Pancreas (tissue), 10 donors: ENCODE measurements around the gene IL1A. TPM values are rescaled to one million over a fixed set of nuclear protein-coding genes. Genes with fewer than 3 reads are reported as not detected.
A peak's percentile ranks its signal among the peaks of the same experiment; 100 is the strongest.

Experiments
- ATAC-seq, 4 donors: fragments of 200-7000 bp; cut with Tn5 transposase; one replicate each; pipeline versions ENCODE4 v1.8.0 to v1.9.1; 2020; ENCODE audit warnings: mild to moderate bottlenecking in 4 of 4, moderate library complexity in 4 of 4
- DNase-seq, 6 donors: peaks; one replicate each; pipeline ENCODE4 v3.0.0-alpha.2; 2020
- FAIRE-seq: peaks from 2 replicates; lab custom pipeline; 2012; peaks lifted over from hg19 to GRCh38; lab: Jason Lieb, UNC
- H3K27ac ChIP-seq, 4 donors: fragments of 200-600 bp; sonication (generic); 1 replicate in 3 of 4; 2 replicates in 1 of 4; pipeline versions ENCODE4 v1.5.0 to v1.8.0; 2020
- H3K27me3 ChIP-seq, 4 donors: fragments of 200-600 bp; one replicate each; pipeline ENCODE4 v1.8.0; 2021
- H3K36me3 ChIP-seq, 3 donors: fragments of 200-600 bp; sonication (generic) in 1 of 3; one replicate each; pipeline versions ENCODE4 v1.5.0 to v1.8.0; 2020 to 2021
- H3K4me1 ChIP-seq, 3 donors: fragments of 200-600 bp; one replicate each; pipeline ENCODE4 v1.8.0; 2021
- H3K4me3 ChIP-seq, 4 donors: fragments of 200-600 bp; sonication (generic) in 2 of 4; one replicate each; pipeline versions ENCODE4 v1.5.0 to v1.8.0; 2020 to 2021
- H3K9me3 ChIP-seq, 4 donors: fragments of 200-600 bp; one replicate each; pipeline ENCODE4 v1.8.0; 2021
- CTCF ChIP-seq, 4 donors: fragments of 200-600 bp; sonication (generic) in 3 of 4; IDR thresholded peaks; one replicate each; pipeline versions ENCODE4 v1.5.0 to v1.8.0; 2021; ENCODE audit warnings: antibody characterized with exemption in 4 of 4
- WGBS, 2 donors: extraction: QIAGEN DNeasy Blood & Tissue Kit; methylation state at CpG; one replicate each; pipeline ENCODE4 v1.1.7; 2013; 5-methylcytosine and 5-hydroxymethylcytosine counted together
- intact Hi-C, 3 donors: fragments of 100-400 bp; cut with DNase I; formaldehyde crosslinking; loops; one replicate each; pipeline versions ENCODE4 v1.11.1 to v1.14.2; 2022
- polyA plus RNA-seq, 2 donors: library from polyadenylated mRNA; stranded (reverse); fragments of 200-250 nt; gene quantifications; one replicate each; pipeline ENCODE4 v1.2.3, GENCODE V29; 2013
- total RNA-seq, 6 donors: library from RNA; stranded (reverse); fragmentation: NEBNext Ultra II Directional in 4 of 6; extraction: Animal tissue kit (Norgen Biotek cat#: 25700) in 4 of 6; gene quantifications; one replicate each; pipeline versions ENCODE4 v1.2.1 to v1.2.4, GENCODE V29; 2021 to 2023
- donor health status: healthy with polysubstance abuse.
- donor health status: DM: no; HTN: no; CAD: no; lungs with moderate emphysema.
- donor health status: DM: no; HTN: no; CAD: no.
- donor health status: control.
- donor health status: control.
- donor health status: Bipolar disorder and iron deficiency.
- donor health status: DM: yes; HTN: yes; CAD: no.
- donor health status: DM: no; HTN: no; CAD: no.
- donor health status: DM: no; HTN: no; CAD: no.
- donor health status: DM: yes; HTN: yes; CAD: no.

IL1A gene
- total and polyA plus RNA-seq, 8 donors: 0.05 to 0.18 (median 0.09) TPM; not detected in 4

GRCh38 chr2:112825706-112826105 is 41.4 kb upstream of the IL1A start:
- Histone ChIP-seq H3K27ac (no peak overlapping the region), H3K36me3 (no peaks in the 10 kb centered on the region), H3K4me3 (no peak overlapping the region), H3K9me3 (no peaks in the 10 kb centered on the region), H3K27me3 (no peaks in the 10 kb centered on the region), H3K4me1 (peaks cover 0 to 10% (median 9%) of the 10 kb centered on the region in 3 donors)
- intact Hi-C loops: no loop called here
- no peak for DNase-seq
- no peak for TF ChIP-seq CTCF (IDR thresholded peaks at IDR 0.05)
- no peak for ATAC-seq
- WGBS, 2 donors: 93 to 95% methylated on average over 2 of the region's 2 CpGs
- FAIRE-seq: no peak

GRCh38 chr2:112824694-112825085 is 40.4 kb upstream of the IL1A start:
- H3K4me3 ChIP-seq: no peak overlapping the region
- no peak for DNase-seq
- peak in 2 of 4 donors; percentile 6 to 19 for ATAC-seq
- peaks cover 0 to 14% (median 9%) of the 10 kb centered on the region in 3 donors for H3K4me1 ChIP-seq
- peak overlapping the region in 2 of 4 donors; percentile 66 to 70 for H3K27ac ChIP-seq
- TF ChIP-seq CTCF (IDR thresholded peaks at IDR 0.05): no peak
- no peaks in the 10 kb centered on the region for H3K9me3 ChIP-seq
- intact Hi-C loops: no loop called here
- H3K36me3 ChIP-seq: no peaks in the 10 kb centered on the region
- no peaks in the 10 kb centered on the region for H3K27me3 ChIP-seq
- FAIRE-seq: no peak

- intact Hi-C loops: no loop called here
- no peaks in the 10 kb centered on the region for H3K36me3 ChIP-seq
- H3K27me3 ChIP-seq: no peaks in the 10 kb centered on the region
- no peaks in the 10 kb centered on the region for H3K9me3 ChIP-seq
- peaks cover 0 to 25% (median 9%) of the 10 kb centered on the region in 3 donors for H3K4me1 ChIP-seq
- TF ChIP-seq CTCF (IDR thresholded peaks at IDR 0.05): no peak
- no peak for ATAC-seq
- WGBS, 2 donors: 89 to 90% methylated on average over 4 of the region's 4 CpGs
- no peak for DNase-seq
- no peak overlapping the region for H3K27ac ChIP-seq
- no peak overlapping the region for H3K4me3 ChIP-seq
- FAIRE-seq: no peak
Measured at GRCh38 chr2:112821682-112822081, 37.4 kb upstream of the IL1A start.

GRCh38 chr2:112821142-112821541 is 36.8 kb upstream of the IL1A start:
- Histone ChIP-seq H3K4me3 (no peak overlapping the region), H3K27me3 (no peaks in the 10 kb centered on the region), H3K36me3 (no peaks in the 10 kb centered on the region), H3K9me3 (no peaks in the 10 kb centered on the region), H3K27ac (no peak overlapping the region), H3K4me1 (peaks cover 0 to 25% (median 9%) of the 10 kb centered on the region in 3 donors)
- intact Hi-C loops: no loop called here
- ATAC-seq: no peak
- no peak for FAIRE-seq
- DNase-seq: no peak
- 81 to 90% methylated on average over 5 of the region's 5 CpGs for WGBS, 2 donors
- TF ChIP-seq CTCF (IDR thresholded peaks at IDR 0.05): no peak

- Histone ChIP-seq H3K4me3 (no peak overlapping the region), H3K9me3 (no peaks in the 10 kb centered on the region), H3K4me1 (peaks cover 0 to 25% (median 9%) of the 10 kb centered on the region in 3 donors), H3K36me3 (no peaks in the 10 kb centered on the region), H3K27ac (peak overlapping the region in 1 of 4 donors; percentile 8), H3K27me3 (no peaks in the 10 kb centered on the region)
- intact Hi-C loops: no loop called here
- FAIRE-seq: no peak
- no peak for DNase-seq
- no peak for ATAC-seq
- TF ChIP-seq CTCF (IDR thresholded peaks at IDR 0.05): no peak
Measured at GRCh38 chr2:112820343-112820742, 36.0 kb upstream of the IL1A start.
